HG02588 (cell line): ENCODE measurements around the gene MEOX1.
"Not testable (repeated sequence)": the region's sequence is repeated elsewhere in the genome, so short reads cannot be mapped to it uniquely, and the experiment has no call there.

Source experiments
- ATAC-seq: cut with Tn5 transposase; IDR thresholded peaks from one replicate; pipeline ENCODE4 v1.9.1; 2021; ENCODE audit warnings: mild to moderate bottlenecking, moderate library complexity; ENCODE audit not compliant: unreplicated experiment

Gene MEOX1

DNA sequence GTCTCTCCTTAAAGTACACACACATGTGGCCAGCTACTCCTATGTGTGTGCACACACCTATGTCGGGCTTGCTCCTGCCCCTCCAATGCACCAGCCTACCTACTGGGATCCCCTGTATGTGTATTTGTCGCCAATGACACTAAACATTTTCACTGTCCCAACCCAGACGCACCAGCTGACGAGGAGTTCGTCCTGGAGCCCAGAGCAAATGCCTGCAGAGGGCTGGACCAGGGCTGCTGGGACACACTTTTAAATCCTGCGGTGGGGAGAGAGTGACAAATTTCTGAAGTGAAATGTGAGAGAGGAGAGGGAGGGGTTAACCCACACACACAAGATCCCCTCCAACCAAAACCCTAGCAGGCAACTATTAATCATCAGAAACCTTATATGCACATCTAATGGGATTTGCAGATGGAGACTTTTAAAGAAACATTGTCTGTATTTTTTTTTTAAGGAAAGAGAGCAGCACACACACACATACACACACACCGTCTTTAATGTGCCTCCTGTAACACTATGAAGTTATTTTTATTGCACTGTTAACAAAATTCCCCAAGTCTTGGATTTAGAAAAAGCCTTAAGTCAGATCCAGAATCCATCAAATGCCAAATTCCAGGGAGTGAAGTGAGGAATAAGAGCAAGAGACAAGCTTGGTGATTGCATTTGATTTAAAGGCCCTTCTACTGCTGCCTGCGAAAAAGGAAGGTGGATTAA is at the start of gene MEOX1:
Gene MEOX1 (minus strand): TSS at position 224 of the 714 bp plus-strand sequence. CDS start 388 bp downstream, outside the sequence.
- no peak for ATAC-seq

DNA sequence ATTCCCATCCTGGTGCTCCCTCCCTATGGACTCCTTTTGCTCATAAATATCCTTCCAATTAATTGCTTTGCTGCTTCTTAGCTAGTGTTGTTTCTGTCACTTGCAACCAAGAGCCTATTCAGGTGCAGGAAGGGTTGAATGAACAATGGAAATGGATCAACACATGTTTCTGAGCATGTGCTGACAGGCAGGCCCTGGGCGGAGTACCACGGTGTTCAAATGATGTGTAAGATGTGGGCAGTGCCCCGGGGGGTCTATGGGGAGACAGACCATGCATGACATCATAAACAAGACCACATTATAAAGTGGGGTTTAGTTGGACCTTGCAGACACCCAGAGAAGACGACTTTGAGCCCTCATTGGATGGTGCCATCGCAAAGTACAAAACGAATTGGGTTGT is 48.4 kb upstream of the MEOX1 start:
- ATAC-seq, result no peak

DNA sequence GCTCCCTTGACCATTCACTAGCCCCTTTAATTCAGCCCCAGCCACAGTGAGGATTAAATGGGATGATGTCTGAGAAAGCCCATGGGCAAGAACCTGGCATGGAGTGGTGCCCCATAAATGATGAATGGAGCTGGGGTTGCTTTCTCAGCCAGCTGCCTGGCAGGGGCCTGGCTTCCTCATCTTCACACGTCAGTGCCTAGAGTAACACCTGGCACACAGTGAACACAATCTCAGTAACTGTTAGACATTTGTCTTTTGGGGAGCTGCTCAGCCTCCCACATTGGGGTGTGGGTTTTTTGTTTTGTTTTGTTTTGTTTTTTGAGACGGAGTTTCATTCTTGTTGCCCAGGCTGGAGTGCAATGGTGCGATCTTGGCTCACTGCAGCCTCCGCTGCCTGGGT is 47.5 kb upstream of the MEOX1 start:
- no peak for ATAC-seq

- ATAC-seq, result no peak
Measured at GRCh38 chr17:43707184-43707583, 45.5 kb upstream of the MEOX1 start.

GRCh38 chr17:43706235-43706634 is 44.5 kb upstream of the MEOX1 start:
- ATAC-seq, result no peak

DNA sequence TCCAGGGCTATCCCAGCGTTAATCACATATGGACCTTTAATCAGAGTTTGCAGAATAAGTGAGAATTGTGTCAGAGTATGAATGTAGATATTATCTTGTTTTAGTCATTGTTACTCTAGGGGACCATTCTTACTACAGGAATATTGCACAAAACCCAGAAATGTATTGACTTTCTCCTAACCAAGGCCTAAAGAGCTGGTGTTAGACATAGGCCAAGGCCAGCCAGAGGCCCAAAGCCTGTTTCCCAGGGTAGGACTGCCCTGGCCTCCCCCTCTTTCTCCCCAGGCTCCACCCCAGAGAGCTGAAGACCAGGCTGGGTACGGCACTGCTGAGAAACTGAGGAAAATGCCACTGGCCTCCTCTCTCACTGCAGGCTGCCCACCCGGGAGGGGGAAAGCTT is 41.9 kb upstream of the MEOX1 start:
- no peak for ATAC-seq

DNA sequence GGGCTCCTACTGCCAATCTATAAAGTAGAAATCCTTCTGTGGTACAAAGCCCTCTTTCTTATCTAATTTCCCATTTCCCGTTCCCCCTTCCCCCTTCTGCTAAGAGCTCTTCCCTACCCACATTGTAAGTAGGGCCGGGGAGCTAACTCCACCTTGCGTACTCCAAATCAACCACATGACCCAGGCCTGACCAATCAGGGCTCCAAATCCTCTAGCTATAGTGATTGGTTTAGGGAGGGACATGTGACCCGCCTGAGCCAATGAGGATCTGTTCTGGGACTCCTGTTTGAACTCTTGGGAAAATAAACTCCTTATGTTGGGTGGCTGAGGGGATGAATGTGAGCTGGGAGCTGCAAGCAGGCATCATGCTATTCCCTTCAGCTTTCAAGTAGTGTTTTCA is 40.9 kb upstream of the MEOX1 start:
- ATAC-seq, result no peak

- peak; percentile 63 for ATAC-seq
Measured at GRCh38 chr17:43701318-43701743, 39.6 kb upstream of the MEOX1 start.

GRCh38 chr17:43699438-43699756 is 37.7 kb upstream of the MEOX1 start:
- ATAC-seq, result no peak

GRCh38 chr17:43698678-43699437 is 37.1 kb upstream of the MEOX1 start:
- ATAC-seq, result no peak

DNA sequence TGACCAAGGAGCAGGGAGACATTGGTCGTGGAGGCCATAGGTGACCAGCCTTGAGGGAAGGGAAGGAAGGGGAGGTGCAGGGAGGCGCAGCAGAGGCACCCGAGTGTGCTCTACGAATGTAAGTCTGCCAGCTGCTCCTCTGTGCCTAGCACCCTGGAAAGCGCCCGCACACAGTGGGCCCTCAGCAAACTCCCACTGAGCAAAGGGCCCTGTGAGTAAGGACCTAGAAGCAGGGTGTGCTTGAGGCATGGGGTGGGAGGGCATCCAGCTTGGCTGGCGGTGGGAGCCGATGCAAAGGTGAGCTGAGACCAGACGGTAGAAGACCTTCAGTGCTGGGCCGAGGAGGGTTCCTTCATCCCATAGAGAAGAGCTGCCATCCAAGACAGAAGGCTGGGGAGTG is 36.2 kb upstream of the MEOX1 start:
- no peak for ATAC-seq

GRCh38 chr17:43696891-43697290 is 35.2 kb upstream of the MEOX1 start:
- no peak for ATAC-seq

DNA sequence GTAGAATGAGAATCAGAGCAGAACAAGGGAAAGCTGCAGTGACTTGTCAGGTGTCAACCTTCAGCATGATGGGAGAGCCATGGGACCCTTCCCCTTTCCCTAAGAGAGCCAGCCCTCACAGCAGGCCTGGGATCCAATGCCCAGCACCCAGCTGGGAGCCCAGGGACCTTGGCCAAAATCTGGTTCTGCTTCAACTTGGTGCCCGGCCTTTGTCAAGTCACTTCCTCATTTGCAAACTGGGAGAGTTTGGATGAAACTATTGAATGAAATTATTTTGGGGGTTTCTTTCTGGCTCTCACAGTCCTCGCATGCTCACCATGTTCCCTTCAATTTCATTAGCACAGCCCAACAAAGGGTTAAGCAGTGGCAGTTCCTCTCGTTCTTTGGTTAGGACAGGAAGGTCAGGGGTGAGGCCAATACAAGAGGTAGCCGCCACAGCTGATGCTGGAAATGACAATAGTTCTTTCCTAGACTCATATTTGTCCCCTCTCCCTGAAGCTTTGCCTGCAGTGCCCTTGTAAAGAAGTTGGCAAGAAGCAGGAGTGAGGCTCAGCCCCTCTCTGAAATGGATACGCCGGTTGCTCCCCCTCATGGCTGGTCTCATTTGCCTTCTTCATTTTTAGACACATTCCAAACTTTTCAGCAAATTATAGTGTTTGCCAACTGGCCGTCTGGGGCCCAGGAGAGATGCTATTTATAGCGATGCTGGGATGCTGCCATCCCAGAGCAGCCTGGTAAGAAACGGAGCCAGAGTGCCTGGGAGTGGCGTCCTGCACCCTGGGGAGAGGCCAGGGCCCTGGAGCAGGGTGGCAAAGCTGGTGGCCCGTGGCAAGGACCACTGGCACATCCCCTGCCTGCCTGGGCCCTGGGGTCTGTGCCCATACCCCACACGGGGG is 34.5 kb upstream of the MEOX1 start:
- no peak for ATAC-seq

- no peak for ATAC-seq
Measured at GRCh38 chr17:43694081-43694870, 32.6 kb upstream of the MEOX1 start.

GRCh38 chr17:43691317-43691693 is 29.6 kb upstream of the MEOX1 start:
- ATAC-seq, result no peak

DNA sequence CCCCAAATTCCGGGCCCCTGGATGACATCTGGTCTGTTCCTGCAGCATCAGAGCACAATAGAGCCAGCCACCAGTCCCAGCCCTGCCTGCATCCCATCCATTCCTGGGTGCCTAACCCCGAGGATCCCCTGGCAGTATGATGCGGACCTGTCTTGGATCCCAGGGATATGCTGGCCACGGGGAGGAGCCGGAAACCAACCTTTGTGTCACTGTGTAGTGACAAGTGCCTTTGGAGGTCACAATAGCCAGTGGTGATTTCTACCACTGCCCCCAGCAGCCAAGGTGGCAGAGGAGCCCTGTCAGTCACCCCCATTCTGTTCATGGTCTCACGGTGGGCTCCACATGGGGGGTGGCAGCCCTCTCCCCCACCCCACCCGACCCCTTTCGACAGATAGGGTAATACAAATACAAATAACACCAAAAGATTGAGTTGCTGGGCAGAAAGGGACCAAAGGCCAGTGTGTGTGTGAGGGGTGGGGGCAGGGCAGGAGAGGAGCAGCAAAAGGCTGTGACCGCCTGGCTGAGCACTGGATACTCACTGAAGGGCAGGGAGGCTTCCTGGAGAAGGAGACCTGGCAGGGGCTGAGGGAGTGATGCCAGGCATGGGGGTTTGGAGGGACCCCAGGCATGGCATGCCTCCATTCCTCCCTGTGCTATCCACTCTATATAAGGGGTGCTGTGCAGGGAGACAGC is 29.0 kb upstream of the MEOX1 start:
- no peak for ATAC-seq

- no peak for ATAC-seq
Measured at GRCh38 chr17:43689814-43690213, 28.1 kb upstream of the MEOX1 start.

DNA sequence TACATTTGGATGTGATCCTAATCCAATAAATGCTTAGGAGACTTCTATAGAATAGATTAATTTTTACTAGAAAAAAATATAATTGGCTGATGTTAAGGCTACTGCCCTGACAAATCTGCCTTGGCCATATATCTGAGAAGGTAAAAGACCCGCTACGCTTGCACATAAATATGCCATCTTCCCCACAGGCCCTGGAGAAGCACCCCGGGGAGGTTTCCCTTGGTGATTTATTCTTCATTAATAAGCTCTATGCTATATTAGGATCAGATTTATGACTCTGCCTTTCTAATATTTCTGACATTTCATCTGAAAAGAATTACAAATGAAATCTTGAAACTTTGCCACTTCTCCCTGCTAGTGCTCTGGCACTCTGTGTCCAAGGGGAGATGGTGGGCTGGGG is 27.4 kb upstream of the MEOX1 start:
- ATAC-seq, result no peak

DNA sequence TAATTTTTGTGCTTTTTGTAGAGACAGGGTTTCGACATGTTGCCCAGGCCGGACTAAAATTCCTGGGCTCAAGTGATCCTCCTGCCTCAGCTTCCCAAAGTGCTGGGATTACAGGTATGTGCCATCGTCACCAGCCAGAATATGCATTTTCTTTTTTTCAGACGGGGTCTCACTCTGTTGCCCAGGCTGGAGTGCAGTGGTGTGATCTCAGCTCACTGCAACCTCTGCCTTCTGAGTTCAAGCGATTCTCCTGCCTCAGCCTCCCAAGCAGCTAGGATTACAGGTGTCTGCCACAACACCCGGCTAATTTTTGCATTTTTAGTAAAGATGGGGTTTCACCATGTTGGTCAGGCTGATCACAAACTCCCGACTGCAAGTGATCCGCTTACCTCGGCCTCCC is 25.2 kb upstream of the MEOX1 start:
- ATAC-seq, result not testable (repeated sequence)

DNA sequence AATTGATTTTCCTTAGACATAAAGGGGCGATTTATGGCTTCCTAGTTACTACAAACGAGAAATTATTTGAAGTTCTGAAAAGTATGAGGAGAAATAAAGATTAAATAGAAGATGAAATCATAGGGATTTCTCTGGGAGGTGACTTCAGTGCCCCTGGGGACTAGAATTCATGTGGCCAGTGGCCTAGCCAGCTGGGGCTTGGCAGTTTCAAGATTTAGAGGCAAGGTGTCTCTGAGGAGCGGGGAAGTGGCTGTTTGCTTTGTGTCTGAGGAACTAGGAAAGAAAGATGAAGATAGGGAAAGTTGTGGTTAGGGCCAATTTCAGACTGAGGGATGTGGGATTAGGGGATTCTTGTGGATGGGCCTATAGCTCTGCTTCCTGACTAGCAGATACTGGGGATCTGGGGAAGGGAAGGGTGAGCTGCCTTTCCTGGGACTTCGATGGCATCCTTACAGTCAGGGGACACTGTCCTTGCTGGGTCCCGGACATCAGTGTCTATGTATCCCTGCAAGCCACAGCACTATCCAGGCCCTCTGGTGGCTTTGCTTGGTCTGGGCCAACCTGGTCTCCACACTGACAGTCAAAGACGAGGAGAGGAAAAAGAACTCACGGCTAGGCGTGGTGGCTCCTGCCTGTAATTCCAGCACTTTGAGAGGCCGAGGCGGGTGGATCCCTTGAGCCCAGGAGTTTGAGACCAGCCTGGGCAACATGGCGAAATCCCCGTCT is 22.4 kb upstream of the MEOX1 start:
- no peak for ATAC-seq
